ENCODE results near the gene PRDM15.
A peak's percentile ranks its signal among the peaks of the same experiment; 100 is the strongest.

The PRDM15 gene, protein sequence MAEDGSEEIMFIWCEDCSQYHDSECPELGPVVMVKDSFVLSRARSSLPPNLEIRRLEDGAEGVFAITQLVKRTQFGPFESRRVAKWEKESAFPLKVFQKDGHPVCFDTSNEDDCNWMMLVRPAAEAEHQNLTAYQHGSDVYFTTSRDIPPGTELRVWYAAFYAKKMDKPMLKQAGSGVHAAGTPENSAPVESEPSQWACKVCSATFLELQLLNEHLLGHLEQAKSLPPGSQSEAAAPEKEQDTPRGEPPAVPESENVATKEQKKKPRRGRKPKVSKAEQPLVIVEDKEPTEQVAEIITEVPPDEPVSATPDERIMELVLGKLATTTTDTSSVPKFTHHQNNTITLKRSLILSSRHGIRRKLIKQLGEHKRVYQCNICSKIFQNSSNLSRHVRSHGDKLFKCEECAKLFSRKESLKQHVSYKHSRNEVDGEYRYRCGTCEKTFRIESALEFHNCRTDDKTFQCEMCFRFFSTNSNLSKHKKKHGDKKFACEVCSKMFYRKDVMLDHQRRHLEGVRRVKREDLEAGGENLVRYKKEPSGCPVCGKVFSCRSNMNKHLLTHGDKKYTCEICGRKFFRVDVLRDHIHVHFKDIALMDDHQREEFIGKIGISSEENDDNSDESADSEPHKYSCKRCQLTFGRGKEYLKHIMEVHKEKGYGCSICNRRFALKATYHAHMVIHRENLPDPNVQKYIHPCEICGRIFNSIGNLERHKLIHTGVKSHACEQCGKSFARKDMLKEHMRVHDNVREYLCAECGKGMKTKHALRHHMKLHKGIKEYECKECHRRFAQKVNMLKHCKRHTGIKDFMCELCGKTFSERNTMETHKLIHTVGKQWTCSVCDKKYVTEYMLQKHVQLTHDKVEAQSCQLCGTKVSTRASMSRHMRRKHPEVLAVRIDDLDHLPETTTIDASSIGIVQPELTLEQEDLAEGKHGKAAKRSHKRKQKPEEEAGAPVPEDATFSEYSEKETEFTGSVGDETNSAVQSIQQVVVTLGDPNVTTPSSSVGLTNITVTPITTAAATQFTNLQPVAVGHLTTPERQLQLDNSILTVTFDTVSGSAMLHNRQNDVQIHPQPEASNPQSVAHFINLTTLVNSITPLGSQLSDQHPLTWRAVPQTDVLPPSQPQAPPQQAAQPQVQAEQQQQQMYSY

DNA sequence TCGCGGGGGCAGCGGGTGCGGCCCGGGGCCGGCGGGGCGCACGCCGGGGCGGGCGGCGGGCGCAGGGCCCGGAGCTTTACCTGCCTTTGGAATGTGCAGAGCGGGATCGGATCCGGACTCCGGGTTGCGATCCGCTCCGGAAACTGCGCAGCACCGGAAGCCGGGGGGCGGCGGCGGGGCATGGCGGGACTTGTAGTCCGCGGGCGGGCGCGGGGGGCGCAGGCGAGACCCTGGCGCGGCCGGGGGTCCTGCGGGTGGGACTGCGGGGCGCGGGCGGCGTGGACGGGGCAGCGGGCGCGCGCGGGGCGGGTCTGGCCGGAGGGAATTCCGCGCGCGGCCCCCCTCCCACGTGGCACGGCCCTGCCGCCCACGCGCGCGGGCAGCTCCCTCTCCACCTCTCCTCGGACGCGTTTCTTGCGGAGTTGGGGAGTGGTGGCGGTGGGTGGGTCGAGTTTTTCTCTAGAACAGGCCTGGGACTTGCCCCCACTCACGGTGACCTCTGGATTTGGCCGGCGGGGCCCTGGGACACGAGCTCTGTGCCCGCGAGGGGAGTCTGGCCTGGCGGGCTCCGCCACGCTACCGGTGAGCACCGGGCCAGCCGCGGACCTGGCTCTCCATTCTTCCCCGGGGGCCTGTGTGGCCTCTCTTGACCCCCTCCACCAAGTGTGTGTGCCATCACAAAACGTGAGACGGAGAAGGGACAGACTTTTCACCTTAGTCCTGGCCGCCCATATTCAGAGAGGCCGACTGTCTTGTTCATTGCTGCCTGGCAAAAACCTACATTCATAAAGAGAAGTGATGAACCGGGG, at the start of gene PRDM15:
TSS of gene PRDM15 (minus strand) at position 155 of the 809 bp plus-strand sequence. CDS start 18,981 bp downstream, outside the sequence.
- DNase-seq: peak; percentile 91

DNA sequence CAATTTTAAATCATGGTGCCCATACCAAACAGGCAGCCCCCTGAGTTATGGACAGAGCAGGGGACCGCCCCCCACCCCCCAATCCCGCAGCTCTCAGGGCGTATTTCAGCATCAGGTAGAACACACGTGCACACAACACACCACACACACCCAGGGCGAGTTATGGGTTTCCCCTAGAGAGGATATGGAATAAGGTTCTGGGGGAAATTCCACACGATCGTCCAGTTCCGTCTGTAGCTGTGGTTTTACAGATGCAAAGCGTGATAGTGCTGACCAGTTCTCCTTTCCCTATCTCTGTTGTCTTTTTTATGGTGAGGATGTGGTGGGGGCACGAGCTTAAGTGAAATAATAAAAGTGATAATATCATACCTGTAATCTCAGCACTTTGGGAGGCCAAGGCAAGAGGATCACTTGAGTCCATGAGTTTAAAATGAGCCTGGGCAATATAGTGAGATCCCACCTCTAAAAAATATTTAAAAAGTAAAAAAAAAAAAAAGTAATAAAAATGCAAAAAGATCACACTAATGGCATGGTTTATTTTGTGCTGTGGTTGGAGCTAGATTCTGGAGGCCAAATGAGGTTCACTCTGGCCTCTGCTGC, 49.6 kb upstream of the PRDM15 start:
- DNase-seq: no peak

DNA sequence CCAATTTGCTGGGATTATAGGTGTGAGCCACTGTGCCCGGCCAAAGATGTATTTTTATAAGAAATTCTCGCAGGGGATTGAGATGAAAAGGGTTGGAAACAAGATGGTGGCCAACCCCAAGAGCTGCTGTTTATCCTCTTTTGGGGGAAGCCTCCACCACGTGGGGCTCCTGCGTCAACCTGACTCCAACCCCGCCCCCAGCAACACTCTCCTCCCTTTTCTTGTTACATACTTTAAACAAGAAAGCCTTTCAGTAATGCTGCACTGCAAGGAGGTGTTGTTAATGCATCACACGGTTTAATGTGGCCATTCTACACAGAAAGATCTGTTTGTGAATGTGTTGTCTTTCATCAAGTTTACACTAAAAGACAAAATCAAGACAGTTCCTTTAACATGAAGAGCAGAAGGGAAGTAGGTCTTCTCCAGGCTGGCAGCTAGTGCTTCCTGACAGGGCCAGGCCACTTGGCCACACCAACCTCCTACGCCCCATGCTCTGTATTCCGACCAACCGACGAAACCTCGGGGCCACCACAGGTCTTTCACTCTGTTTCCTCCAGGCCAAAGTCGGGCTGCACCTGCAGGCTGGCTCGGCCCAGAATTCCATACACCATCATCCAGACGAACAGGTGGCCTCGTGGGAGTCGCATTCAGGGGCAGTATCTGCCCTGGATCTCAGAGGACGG, 48.7 kb upstream of the PRDM15 start:
- no peak for DNase-seq

DNA sequence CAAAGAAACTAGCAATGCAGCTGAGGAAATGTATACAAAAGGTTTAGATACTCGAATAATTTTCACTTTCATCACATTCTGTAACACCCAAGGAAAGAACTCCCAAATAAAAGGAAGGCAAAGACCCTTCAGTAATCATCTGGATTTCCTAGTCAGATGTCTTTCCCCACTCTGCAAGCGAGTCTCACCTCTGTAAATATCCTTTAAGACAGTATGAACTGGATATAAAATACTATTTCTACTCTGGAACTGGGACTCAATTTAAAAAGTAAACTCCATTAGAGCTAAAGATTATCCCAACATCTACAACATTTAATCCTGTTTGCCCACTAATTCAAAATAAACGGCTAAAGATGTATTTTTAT, 47.6 kb upstream of the PRDM15 start:
- DNase-seq: no peak

DNA sequence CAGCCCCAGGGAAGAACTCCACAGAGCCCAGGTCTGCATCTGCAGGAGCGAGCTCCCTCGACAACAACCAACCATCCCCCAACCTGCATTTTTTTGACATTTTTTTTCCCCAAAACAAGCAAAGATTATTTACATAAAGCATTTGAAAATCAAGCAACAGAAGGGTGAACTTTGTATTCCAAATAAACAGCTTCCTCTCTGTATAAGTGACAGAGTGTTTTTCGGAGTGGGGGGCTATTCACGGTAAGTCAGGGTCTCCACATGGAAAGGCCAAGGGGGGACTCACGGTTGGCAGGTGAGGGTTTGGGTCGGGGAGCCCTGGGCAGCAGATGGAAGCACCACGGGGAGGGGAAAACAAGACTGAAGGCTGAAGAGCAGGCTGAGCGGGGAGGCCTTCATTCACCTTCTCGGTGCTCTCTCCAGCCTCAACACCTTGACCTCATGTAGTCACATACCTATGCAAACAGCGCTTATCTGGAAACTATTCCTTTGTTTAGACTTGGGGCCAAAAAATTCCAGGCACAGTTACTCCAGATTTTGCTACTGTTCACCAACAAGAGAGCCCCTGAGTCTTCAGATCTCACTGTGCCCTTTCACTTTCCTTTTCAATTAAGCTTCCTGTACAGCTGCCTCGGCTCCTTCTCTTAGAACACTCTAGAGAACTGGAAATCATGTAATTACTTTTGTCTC, 47.1 kb upstream of the PRDM15 start:
- DNase-seq: no peak

DNA sequence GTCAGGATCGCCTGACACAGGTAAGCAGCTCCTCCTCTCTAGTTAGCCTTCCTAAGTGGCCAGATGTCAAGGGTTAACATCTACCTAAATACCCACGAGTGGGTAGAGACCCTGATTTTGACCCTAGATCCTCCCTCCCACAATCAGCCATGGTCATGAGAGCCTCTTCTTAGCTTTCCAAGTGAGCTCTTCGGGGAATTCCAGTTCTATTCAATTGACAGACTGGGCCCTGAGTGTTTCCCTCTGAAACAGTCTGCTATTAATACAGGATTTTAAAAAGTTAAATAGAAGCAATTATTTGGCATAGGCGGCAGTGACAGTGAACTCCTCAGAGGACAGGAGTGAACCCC, 46.6 kb upstream of the PRDM15 start:
- DNase-seq: no peak

GRCh38 chr21:41924368-41924754, 45.2 kb upstream of the PRDM15 start:
- DNase-seq: no peak

- DNase-seq: no peak
These were observed 44.7 kb upstream of the PRDM15 start for GRCh38 chr21:41923631-41924367.

DNA sequence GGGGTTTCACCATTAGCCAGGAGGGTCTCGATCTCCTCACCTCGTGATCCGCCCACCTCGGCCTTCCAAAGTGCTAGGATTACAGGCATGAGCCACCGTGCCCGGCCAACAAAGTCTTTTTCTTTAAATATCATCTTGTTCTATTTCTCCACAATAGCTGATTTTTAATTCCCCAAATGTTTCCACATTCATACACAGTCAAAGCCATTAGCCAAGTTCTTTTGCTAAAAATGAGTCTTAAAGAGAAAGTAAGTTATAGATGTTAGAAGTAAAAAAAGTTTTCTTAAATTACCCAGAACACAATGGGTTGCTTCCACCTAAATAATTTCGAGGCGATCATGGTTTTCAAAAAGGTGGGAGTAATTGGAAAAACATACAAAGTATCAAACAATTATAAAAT, 44.0 kb upstream of the PRDM15 start:
- no peak for DNase-seq

DNA sequence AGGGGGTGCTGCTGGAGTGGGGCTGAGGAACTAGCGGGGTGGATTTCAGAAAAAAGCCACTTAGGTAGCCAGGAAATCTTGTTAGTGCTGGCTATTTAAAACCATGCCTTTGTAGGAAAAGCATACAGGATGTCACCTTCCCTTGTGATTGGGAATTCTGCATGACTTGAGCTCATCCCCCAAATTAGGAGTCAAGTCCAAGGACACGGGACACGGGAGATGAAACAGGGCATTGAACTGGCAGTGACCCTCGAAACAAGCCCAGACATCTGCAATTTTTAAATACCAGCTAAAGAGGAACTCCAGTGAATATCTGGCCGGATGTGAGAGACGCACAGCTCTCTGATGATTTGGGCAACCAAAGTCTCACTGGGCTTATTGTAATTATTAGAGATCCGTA, 41.9 kb upstream of the PRDM15 start:
- no peak for DNase-seq

- no peak for DNase-seq
These were observed 41.3 kb upstream of the PRDM15 start for GRCh38 chr21:41920476-41920875.

DNA sequence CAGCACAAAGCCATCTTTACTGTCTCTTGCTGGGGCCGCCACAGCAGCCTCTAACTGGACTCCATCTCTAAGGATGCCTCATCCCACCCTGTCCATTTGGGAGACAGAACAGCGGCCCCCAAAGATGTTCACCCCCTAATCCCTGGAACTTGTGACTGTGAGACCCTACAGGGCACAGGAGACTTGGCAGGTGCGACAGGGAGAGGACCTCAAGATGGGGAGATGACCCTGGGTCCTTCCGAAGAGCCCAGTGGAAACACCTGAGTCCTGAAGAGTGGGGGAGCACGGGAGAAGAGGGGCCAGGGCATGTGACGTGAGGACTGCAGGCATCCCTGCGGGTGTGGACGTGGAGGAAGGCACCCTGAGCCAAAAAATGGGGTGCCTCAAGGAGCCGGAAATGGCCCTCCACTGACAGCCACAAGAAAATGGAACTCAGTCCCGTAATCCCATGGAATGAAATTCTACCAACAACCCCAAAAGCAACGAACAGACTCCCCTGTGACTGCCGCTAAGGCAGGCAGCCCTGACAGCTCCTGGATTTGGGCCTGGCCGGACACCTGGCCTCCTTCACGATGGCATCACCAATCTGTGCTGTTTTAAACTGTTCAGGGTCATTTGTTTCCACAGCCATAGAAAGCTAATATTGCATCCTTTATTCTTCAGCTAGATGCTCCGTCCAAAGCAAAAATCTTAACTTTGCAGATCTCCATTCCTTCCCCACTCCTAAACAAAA, 40.7 kb upstream of the PRDM15 start:
- DNase-seq: no peak

- DNase-seq: no peak
These were observed 39.6 kb upstream of the PRDM15 start for GRCh38 chr21:41918561-41919358.

DNA sequence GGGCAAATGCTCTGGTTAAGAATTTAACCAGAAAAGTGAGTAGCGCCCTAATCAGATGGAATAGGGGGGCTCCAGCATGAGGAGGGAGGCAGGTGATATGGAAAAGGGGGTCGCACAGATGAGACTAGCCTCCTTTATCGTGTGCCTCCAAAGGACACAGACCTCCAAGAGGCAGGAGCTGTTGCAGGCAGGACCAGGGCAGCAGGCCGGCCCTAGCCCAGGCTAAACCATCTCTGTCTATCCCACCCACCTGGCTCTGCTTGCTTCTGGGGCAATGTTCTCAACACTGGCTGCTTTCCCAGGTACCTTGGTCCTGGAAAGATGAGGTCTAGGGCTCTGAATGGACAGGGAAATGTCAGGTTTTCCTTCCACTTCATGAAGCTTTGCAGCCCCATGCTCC, 38.4 kb upstream of the PRDM15 start:
- DNase-seq: no peak

- DNase-seq: no peak
These were observed 37.8 kb upstream of the PRDM15 start for GRCh38 chr21:41916888-41917433.

GRCh38 chr21:41914965-41915364, 35.8 kb upstream of the PRDM15 start:
- no peak for DNase-seq

GRCh38 chr21:41914358-41914757, 35.2 kb upstream of the PRDM15 start:
- no peak for DNase-seq

DNA sequence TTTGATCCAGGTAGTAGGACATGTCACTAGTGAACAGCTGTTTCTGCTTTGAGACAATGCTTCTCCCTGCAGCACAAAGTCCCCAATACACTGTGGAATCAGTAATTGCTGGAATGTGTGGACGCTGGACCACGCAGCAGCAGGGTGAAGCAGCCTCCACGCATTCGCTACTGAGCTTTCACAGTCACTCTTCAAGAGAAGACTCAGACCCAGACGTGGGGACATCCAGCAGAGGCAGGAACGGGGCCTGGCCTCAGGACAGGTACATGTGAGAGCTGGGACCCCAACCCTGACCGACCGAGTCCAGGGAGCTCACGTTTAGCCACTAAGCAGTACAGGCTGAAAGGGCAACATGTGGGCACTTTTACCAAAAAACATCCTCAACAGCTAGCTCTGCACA, 34.1 kb upstream of the PRDM15 start:
- no peak for DNase-seq

Data from right forelimb (tissue), 1 donor.